Liver (tissue), 9 donors: Measurements from ENCODE around the gene CPN1. TPM values are rescaled to one million over a fixed set of nuclear protein-coding genes. Genes with fewer than 3 reads are reported as not detected.

ENCODE experiments used
- DNase-seq: peaks from one replicate; pipeline ENCODE4 v3.0.0-alpha.2; 2017; ENCODE audit warnings: low spot score
- H3K27ac ChIP-seq, 2 donors: one replicate each; pipeline ENCODE4 v1.7.0; 2013; ENCODE audit warnings: inconsistent platforms in 2 of 2, low read length in 2 of 2, control low read depth in 1 of 2, low read depth in 1 of 2, mild to moderate bottlenecking in 1 of 2
- H3K27me3 ChIP-seq, 4 donors: one replicate each; pipeline versions ENCODE4 v1.6.1 to v1.7.0; 2013; ENCODE audit warnings: low read length in 3 of 4, inconsistent platforms in 1 of 4, mild to moderate bottlenecking in 1 of 4, moderate library complexity in 1 of 4; ENCODE audit not compliant: control insufficient read depth in 4 of 4, insufficient read depth in 4 of 4
- H3K36me3 ChIP-seq, 4 donors: one replicate each; pipeline versions ENCODE4 v1.6.1 to v1.7.0; 2013; ENCODE audit warnings: low read length in 3 of 4, mild to moderate bottlenecking in 3 of 4, low read depth in 1 of 4, moderate library complexity in 1 of 4; ENCODE audit not compliant: control insufficient read depth in 4 of 4, insufficient read depth in 3 of 4
- H3K4me1 ChIP-seq, 4 donors: one replicate each; pipeline versions ENCODE4 v1.6.1 to v1.7.0; 2013; ENCODE audit warnings: low read length in 3 of 4, mild to moderate bottlenecking in 3 of 4, moderate library complexity in 1 of 4; ENCODE audit not compliant: control insufficient read depth in 4 of 4, insufficient read depth in 4 of 4
- H3K4me3 ChIP-seq, 3 donors: one replicate each; pipeline versions ENCODE4 v1.6.1 to v1.7.0; 2013; ENCODE audit warnings: low read length in 3 of 3, control low read depth in 1 of 3, low read depth in 1 of 3, mild to moderate bottlenecking in 1 of 3
- H3K9ac ChIP-seq, 2 donors: one replicate each; pipeline ENCODE4 v1.7.0; 2013; ENCODE audit warnings: low read length in 2 of 2, mild to moderate bottlenecking in 2 of 2, moderate library complexity in 2 of 2, control low read depth in 1 of 2, low read depth in 1 of 2
- H3K9me3 ChIP-seq, 4 donors: one replicate each; pipeline versions ENCODE4 v1.6.1 to v1.7.0; 2013; ENCODE audit warnings: low read length in 3 of 4; ENCODE audit not compliant: control insufficient read depth in 4 of 4
- EGR1 ChIP-seq, 2 donors: IDR thresholded peaks; 2 replicates each; pipeline ENCODE4 v1.6.1; 2016 to 2018; ENCODE audit warnings: antibody characterized with exemption in 2 of 2, low read depth in 2 of 2
- FOXA1 ChIP-seq: IDR thresholded peaks from 2 replicates; pipeline ENCODE4 v1.6.1; 2016; ENCODE audit warnings: antibody characterized with exemption
- FOXA2 ChIP-seq: IDR thresholded peaks from 2 replicates; pipeline ENCODE4 v1.6.1; 2016; ENCODE audit warnings: antibody characterized with exemption
- HNF4A ChIP-seq, 2 donors: conservative IDR thresholded peaks; 2 replicates each; pipeline ENCODE4 v1.6.1; 2016; ENCODE audit warnings: antibody characterized with exemption in 2 of 2, mild to moderate bottlenecking in 2 of 2
- HNF4G ChIP-seq: IDR thresholded peaks from 2 replicates; pipeline ENCODE4 v1.6.1; 2016; ENCODE audit warnings: antibody characterized with exemption
- NR2F2 ChIP-seq: IDR thresholded peaks from 2 replicates; pipeline ENCODE4 v1.6.1; 2016; ENCODE audit warnings: antibody characterized with exemption
- RAD21 ChIP-seq, 2 donors: IDR thresholded peaks; 2 replicates each; pipeline ENCODE4 v1.6.1; 2016; ENCODE audit warnings: antibody characterized with exemption in 2 of 2, mild to moderate bottlenecking in 2 of 2
- REST ChIP-seq: IDR thresholded peaks from 2 replicates; pipeline ENCODE4 v1.6.1; 2016; ENCODE audit warnings: antibody characterized with exemption, mild to moderate bottlenecking
- RXRA ChIP-seq, 2 donors: IDR thresholded peaks; 2 replicates each; pipeline ENCODE4 v1.6.1; 2017 to 2018; ENCODE audit warnings: antibody characterized with exemption in 2 of 2, mild to moderate bottlenecking in 1 of 2
- SP1 ChIP-seq: IDR thresholded peaks from 2 replicates; pipeline ENCODE4 v1.6.1; 2018; ENCODE audit warnings: antibody characterized with exemption, mild to moderate bottlenecking
- TAF1 ChIP-seq: conservative IDR thresholded peaks from 2 replicates; pipeline ENCODE4 v1.6.1; 2016; ENCODE audit warnings: antibody characterized with exemption, mild to moderate bottlenecking
- YY1 ChIP-seq: IDR thresholded peaks from 2 replicates; pipeline ENCODE4 v1.6.1; 2016; ENCODE audit warnings: antibody characterized with exemption, mild to moderate bottlenecking
- ZBTB33 ChIP-seq: IDR thresholded peaks from 2 replicates; pipeline ENCODE4 v1.6.1; 2016; ENCODE audit warnings: antibody characterized with exemption
- WGBS: extraction: QIAGEN DNeasy Blood & Tissue Kit; methylation state at CpG from one replicate; pipeline ENCODE4 v1.1.7; 2013; 5-methylcytosine and 5-hydroxymethylcytosine counted together
- polyA plus RNA-seq, 2 donors: library from polyadenylated mRNA; stranded (reverse) in 1 of 2; unstranded in 1 of 2; fragments of 200-250 nt in 1 of 2; fragments of >200 nt in 1 of 2; fragmentation: Nextera tagmentation in 1 of 2; extraction: Ambion mirVana in 1 of 2; gene quantifications; one replicate each; pipeline versions ENCODE4 v1.2.1 to v1.2.3, GENCODE V29; 2013 to 2015
- total RNA-seq, 2 donors: library from RNA; depleted of rRNA; stranded (reverse); fragments of >200 nt; gene quantifications; one replicate each; pipeline ENCODE4 v1.2.3, GENCODE V29; 2014
- TF ChIP-seq, protein P1 (sequence below): IDR thresholded peaks from 2 replicates; pipeline ENCODE4 v1.6.1; 2016; ENCODE audit warnings: antibody characterized with exemption
- TF ChIP-seq, protein P2 (sequence below): IDR thresholded peaks from 2 replicates; pipeline ENCODE4 v1.6.1; 2016; ENCODE audit warnings: antibody characterized with exemption
- TF ChIP-seq, protein P3 (sequence below): fragments of 150-350 bp; IDR thresholded peaks from 2 replicates; pipeline ENCODE4 v1.5.1; 2017; ENCODE audit warnings: improper control_type of control experiment, low read depth, low read length; ENCODE audit not compliant: missing input control
- donor health status: healthy.
- donor health status: healthy.
- donor health status: healthy.
- donor health status: healthy.
- donor health status: healthy.

The CPN1 gene
- total and polyA plus RNA-seq, 4 donors: 30.4 to 119 (median 96.8) TPM

GRCh38 chr10:100009283-100009792, 72.3 kb downstream of the CPN1 start:
- Histone ChIP-seq H3K36me3 (no peaks in the 10 kb centered on the region), H3K27me3 (no peaks in the 10 kb centered on the region), H3K9ac (peak overlapping the region; percentile 24 to 79), H3K4me3 (peak overlapping the region; percentile 75 to 97 (median 86)), H3K4me1 (peaks cover 6 to 42% (median 29%) of the 10 kb centered on the region in 4 donors), H3K9me3 (no peaks in the 10 kb centered on the region), H3K27ac (peak overlapping the region; percentile 75)
- WGBS: under 1% methylated on average over 45 of the region's 45 CpGs
- DNase-seq: no peak
- TF ChIP-seq RAD21 (IDR thresholded peaks at IDR 0.05): peak in 1 of 2 donors; percentile 29
- peak; percentile 42 for TF ChIP-seq YY1
- TF ChIP-seq, protein P1, sequence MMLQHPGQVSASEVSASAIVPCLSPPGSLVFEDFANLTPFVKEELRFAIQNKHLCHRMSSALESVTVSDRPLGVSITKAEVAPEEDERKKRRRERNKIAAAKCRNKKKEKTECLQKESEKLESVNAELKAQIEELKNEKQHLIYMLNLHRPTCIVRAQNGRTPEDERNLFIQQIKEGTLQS: no peak
- no peak for TF ChIP-seq FOXA2
- TF ChIP-seq TAF1: no peak
- TF ChIP-seq SP1: no peak
- TF ChIP-seq, protein P2, sequence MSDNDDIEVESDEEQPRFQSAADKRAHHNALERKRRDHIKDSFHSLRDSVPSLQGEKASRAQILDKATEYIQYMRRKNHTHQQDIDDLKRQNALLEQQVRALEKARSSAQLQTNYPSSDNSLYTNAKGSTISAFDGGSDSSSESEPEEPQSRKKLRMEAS: no peak
- TF ChIP-seq, protein P3, sequence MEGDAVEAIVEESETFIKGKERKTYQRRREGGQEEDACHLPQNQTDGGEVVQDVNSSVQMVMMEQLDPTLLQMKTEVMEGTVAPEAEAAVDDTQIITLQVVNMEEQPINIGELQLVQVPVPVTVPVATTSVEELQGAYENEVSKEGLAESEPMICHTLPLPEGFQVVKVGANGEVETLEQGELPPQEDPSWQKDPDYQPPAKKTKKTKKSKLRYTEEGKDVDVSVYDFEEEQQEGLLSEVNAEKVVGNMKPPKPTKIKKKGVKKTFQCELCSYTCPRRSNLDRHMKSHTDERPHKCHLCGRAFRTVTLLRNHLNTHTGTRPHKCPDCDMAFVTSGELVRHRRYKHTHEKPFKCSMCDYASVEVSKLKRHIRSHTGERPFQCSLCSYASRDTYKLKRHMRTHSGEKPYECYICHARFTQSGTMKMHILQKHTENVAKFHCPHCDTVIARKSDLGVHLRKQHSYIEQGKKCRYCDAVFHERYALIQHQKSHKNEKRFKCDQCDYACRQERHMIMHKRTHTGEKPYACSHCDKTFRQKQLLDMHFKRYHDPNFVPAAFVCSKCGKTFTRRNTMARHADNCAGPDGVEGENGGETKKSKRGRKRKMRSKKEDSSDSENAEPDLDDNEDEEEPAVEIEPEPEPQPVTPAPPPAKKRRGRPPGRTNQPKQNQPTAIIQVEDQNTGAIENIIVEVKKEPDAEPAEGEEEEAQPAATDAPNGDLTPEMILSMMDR: peak; percentile 17
- no peak for TF ChIP-seq HNF4A (conservative IDR thresholded peaks at IDR 0.05)

- Histone ChIP-seq H3K9ac (peak overlapping the region; percentile 24 to 79), H3K27ac (peak overlapping the region; percentile 75), H3K4me3 (peak overlapping the region; percentile 75 to 97 (median 86)), H3K27me3 (no peaks in the 10 kb centered on the region), H3K9me3 (no peaks in the 10 kb centered on the region), H3K36me3 (no peaks in the 10 kb centered on the region), H3K4me1 (peaks cover 6 to 42% (median 29%) of the 10 kb centered on the region in 4 donors)
- 15% methylated on average over 9 of the region's 9 CpGs for WGBS
- TF ChIP-seq, protein P2: no peak
- TF ChIP-seq FOXA1: peak; percentile 61
- peak; percentile 89 for TF ChIP-seq FOXA2
- TF ChIP-seq HNF4G: no peak
- TF ChIP-seq NR2F2: no peak
- no peak for TF ChIP-seq TAF1
- DNase-seq: no peak
Measured at GRCh38 chr10:100008708-100009282, 72.9 kb downstream of the CPN1 start.

DNA sequence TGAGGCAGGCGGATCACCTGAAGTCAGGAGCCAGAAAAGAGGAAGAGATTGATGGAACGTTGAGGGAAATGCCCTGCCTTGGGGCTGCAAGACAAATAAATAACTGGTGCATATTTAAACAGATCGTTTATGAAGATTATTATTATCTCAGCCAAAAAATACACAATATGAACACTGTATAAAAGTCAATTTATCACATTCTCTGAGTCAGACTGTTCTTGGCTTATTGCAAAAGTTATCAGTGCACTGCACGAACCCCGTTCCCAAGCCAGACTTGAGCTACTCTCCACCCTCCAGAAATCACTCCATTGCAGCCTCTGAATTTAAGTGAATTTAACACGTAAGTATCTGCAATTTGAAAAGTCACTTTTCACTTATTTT, 73.5 kb downstream of the CPN1 start:
- Histone ChIP-seq H3K4me1 (peaks cover 6 to 42% (median 28%) of the 10 kb centered on the region in 4 donors), H3K36me3 (no peaks in the 10 kb centered on the region), H3K27ac (peak overlapping the region; percentile 15 to 22), H3K27me3 (no peaks in the 10 kb centered on the region), H3K9me3 (no peaks in the 10 kb centered on the region), H3K4me3 (peak overlapping the region in 1 of 3 donors; percentile 97), H3K9ac (no peak overlapping the region)
- TF ChIP-seq TAF1 (no peak), FOXA2 (no peak), FOXA1 (no peak), ZBTB33 (no peak), RAD21 (IDR thresholded peaks at IDR 0.05) (no peak), RXRA (IDR thresholded peaks at IDR 0.05) (no peak), NR2F2 (no peak), EGR1 (IDR thresholded peaks at IDR 0.05; ENCODE audit: low read depth in 2 of 2) (no peak), REST (no peak), HNF4G (no peak), HNF4A (conservative IDR thresholded peaks at IDR 0.05) (no peak)
- TF ChIP-seq, protein P1: no peak
- TF ChIP-seq, protein P2: no peak
- no peak for DNase-seq
- 30% methylated on average over 6 of the region's 6 CpGs for WGBS
